ENCODE data around the gene MORN2. TPM values are rescaled to one million over a fixed set of nuclear protein-coding genes. Genes with fewer than 3 reads are reported as not detected.

MORN2 gene
- total and polyA plus RNA-seq, 2 donors (not counting 1 experiment from before 2014, with no cell fraction given): 0.70 to 3.9 TPM

DNA sequence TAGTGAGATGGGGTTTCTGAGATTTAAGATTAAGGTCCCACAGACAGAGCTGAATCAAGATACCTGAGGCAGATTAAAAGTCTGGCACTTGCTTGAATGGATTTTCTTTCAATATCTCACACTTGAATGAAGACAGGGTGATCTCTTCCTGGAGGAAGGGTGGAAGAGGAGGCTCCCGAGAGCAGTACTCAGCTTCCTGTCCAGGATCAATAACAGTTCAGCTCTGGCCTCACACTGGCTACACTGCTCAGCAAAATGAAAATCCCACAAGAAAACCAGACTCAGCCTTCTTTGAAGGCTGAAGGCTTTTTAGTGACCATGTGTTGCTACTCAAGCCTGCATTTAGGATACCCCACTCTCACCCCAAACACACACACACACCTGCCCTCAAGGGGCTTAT, 24.9 kb downstream of the MORN2 start:
- no peaks in the 10 kb centered on the region for H3K9me3 Mint-ChIP-seq (ENCODE audit: insufficient read depth)
- Histone ChIP-seq H3K27me3 (replicated peaks in 1 of 4; ENCODE audit: control extremely low read depth in 1 of 4, control insufficient read depth in 3 of 4, insufficient read depth in 4 of 4, low read length in 3 of 4) (peaks cover 0 to 4% (median 0%) of the 10 kb centered on the region in 4 experiments), H3K9ac (ENCODE audit: low read length) (no peak overlapping the region), H3K79me2 (ENCODE audit: control insufficient read depth, insufficient read depth, low read length) (no peaks in the 10 kb centered on the region), H3K4me2 (replicated peaks; ENCODE audit: low read depth, low read length, poor library complexity, severe bottlenecking) (no peak overlapping the region), H3K36me3 (replicated peaks in 1 of 2; ENCODE audit: control extremely low read depth in 1 of 2, control insufficient read depth in 1 of 2, extremely low read depth in 1 of 2, insufficient read depth in 2 of 2, low read length in 1 of 2) (no peaks in the 10 kb centered on the region), H2AFZ (ENCODE audit: insufficient read depth, low read depth, low read length, poor library complexity, severe bottlenecking) (no peak overlapping the region), H3K9me3 (ENCODE audit: control extremely low read depth in 1 of 3, control insufficient read depth in 2 of 3, insufficient read depth in 1 of 3, low read length in 2 of 3) (no peaks in the 10 kb centered on the region), H3K4me3 (ENCODE audit: control extremely low read depth in 1 of 5, extremely low read depth in 1 of 5, insufficient read depth in 1 of 5, low read depth in 2 of 5, low read length in 4 of 5) (no peak overlapping the region), H4K20me1 (ENCODE audit: control insufficient read depth, insufficient read depth, low read length, poor library complexity, severe bottlenecking) (no peaks in the 10 kb centered on the region), H3K4me1 (ENCODE audit: control insufficient read depth in 2 of 2, insufficient read depth in 2 of 2, low read length in 2 of 2) (no peaks in the 10 kb centered on the region), H3K27ac (ENCODE audit: low read length in 2 of 2) (no peak overlapping the region)
- TF ChIP-seq EZH2 (IDR thresholded peaks at IDR 0.05; ENCODE audit: borderline replicate concordance, insufficient read depth, low read depth, low read length, poor library complexity, severe bottlenecking): no peak
- TF ChIP-seq, protein P1, sequence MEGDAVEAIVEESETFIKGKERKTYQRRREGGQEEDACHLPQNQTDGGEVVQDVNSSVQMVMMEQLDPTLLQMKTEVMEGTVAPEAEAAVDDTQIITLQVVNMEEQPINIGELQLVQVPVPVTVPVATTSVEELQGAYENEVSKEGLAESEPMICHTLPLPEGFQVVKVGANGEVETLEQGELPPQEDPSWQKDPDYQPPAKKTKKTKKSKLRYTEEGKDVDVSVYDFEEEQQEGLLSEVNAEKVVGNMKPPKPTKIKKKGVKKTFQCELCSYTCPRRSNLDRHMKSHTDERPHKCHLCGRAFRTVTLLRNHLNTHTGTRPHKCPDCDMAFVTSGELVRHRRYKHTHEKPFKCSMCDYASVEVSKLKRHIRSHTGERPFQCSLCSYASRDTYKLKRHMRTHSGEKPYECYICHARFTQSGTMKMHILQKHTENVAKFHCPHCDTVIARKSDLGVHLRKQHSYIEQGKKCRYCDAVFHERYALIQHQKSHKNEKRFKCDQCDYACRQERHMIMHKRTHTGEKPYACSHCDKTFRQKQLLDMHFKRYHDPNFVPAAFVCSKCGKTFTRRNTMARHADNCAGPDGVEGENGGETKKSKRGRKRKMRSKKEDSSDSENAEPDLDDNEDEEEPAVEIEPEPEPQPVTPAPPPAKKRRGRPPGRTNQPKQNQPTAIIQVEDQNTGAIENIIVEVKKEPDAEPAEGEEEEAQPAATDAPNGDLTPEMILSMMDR (IDR thresholded peaks at IDR 0.05): no peak
- no peak overlapping the region for H3K4me3 Mint-ChIP-seq
- no CpG with 5 or more reads among the region's 1 CpG for WGBS (ENCODE audit: insufficient coverage)
- no peak overlapping the region for H3K27ac Mint-ChIP-seq
- ChIA-PET POLR2A (no interaction called here), CTCF (no interaction called here)
- no peak for ATAC-seq (ENCODE audit: low read depth)
- intact Hi-C loops (cut with micrococcal nuclease): no loop called here
- H3K27me3 Mint-ChIP-seq: peaks cover 9% of the 10 kb centered on the region
- DNase-seq: no peak
- H3K4me1 Mint-ChIP-seq: no peaks in the 10 kb centered on the region

DNA sequence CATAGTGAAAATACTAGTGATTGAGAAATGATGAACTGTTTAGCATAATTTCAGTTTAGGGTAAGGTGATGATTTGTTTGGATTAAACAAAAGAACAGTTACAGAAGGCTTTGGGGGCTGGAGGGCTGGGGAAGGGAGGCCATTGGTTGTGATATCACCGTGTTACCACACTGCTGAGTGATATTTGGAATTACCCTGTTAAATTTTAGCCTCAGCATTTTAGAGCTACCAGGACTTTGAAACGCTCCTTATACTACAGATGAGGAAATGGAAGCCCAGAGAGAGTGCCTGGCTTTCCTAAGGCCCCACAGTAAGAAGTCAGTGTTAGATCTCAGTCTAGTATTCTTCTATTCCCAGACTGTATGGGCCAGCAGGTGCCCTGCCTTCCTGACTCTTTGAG, 29.5 kb downstream of the MORN2 start:
- Histone ChIP-seq H3K36me3 (replicated peaks in 1 of 2; ENCODE audit: control extremely low read depth in 1 of 2, control insufficient read depth in 1 of 2, extremely low read depth in 1 of 2, insufficient read depth in 2 of 2, low read length in 1 of 2) (no peaks in the 10 kb centered on the region), H3K79me2 (ENCODE audit: control insufficient read depth, insufficient read depth, low read length) (no peaks in the 10 kb centered on the region), H3K9ac (ENCODE audit: low read length) (no peak overlapping the region), H3K27me3 (replicated peaks in 1 of 4; ENCODE audit: control extremely low read depth in 1 of 4, control insufficient read depth in 3 of 4, insufficient read depth in 4 of 4, low read length in 3 of 4) (no peaks in the 10 kb centered on the region), H2AFZ (ENCODE audit: insufficient read depth, low read depth, low read length, poor library complexity, severe bottlenecking) (no peak overlapping the region), H3K4me2 (replicated peaks; ENCODE audit: low read depth, low read length, poor library complexity, severe bottlenecking) (no peak overlapping the region), H3K4me1 (ENCODE audit: control insufficient read depth in 2 of 2, insufficient read depth in 2 of 2, low read length in 2 of 2) (no peaks in the 10 kb centered on the region), H3K27ac (ENCODE audit: low read length in 2 of 2) (no peak overlapping the region), H3K4me3 (ENCODE audit: control extremely low read depth in 1 of 5, extremely low read depth in 1 of 5, insufficient read depth in 1 of 5, low read depth in 2 of 5, low read length in 4 of 5) (no peak overlapping the region), H3K9me3 (ENCODE audit: control extremely low read depth in 1 of 3, control insufficient read depth in 2 of 3, insufficient read depth in 1 of 3, low read length in 2 of 3) (no peaks in the 10 kb centered on the region), H4K20me1 (ENCODE audit: control insufficient read depth, insufficient read depth, low read length, poor library complexity, severe bottlenecking) (no peaks in the 10 kb centered on the region)
- no peak overlapping the region for H3K4me3 Mint-ChIP-seq
- no peaks in the 10 kb centered on the region for H3K27me3 Mint-ChIP-seq
- H3K4me1 Mint-ChIP-seq: no peaks in the 10 kb centered on the region
- H3K9me3 Mint-ChIP-seq (ENCODE audit: insufficient read depth): no peaks in the 10 kb centered on the region
- CTCF ChIA-PET: no interaction called here
- ATAC-seq (ENCODE audit: low read depth): no peak
- no peak overlapping the region for H3K27ac Mint-ChIP-seq
- TF ChIP-seq, protein P1 (IDR thresholded peaks at IDR 0.05): no peak
- TF ChIP-seq EZH2 (IDR thresholded peaks at IDR 0.05; ENCODE audit: borderline replicate concordance, insufficient read depth, low read depth, low read length, poor library complexity, severe bottlenecking): no peak
- intact Hi-C loops (cut with micrococcal nuclease): no loop called here
- POLR2A ChIA-PET: no interaction called here
- DNase-seq: no peak
- no CpG with 5 or more reads among the region's 2 CpGs for WGBS (ENCODE audit: insufficient coverage)

Data from B cell (primary cell).